Measurements from ENCODE around the gene PDYN.
"Not testable (repeated sequence)": the region's sequence is repeated elsewhere in the genome, so short reads cannot be mapped to it uniquely, and the experiment has no call there.

The PDYN gene

DNA sequence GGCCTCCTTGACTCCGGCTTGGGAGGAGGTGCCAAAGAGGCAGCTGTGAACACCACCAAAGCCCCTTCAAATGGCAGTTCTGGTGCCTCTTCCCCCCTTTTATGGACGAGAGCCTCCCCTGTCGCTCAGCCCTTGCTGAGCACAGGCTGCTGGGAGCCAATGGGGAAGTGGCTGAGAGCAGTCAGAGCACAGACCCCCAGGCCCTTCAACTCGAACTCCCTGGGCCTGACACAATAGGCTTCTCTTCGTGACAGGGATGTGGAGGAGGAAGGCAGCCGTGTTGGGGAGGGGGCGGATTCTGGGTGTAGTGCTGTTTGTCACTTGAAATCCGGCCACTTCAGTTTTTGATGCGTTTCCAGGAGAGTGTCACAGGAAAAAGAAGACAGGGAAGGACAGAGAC lies at the start of gene PDYN:
Gene PDYN, minus strand, starts transcription at position 73 of the 400 bp plus-strand sequence. CDS start 10,974 bp downstream, outside the sequence.
- DNase-seq (ENCODE audit: low read depth) = no peak

GRCh38 chr20:2042400-2042799 lies 48.5 kb upstream of the PDYN start:
- DNase-seq (ENCODE audit: low read depth) = peak; percentile 72

GRCh38 chr20:2038161-2038560 lies 44.3 kb upstream of the PDYN start:
- no peak for DNase-seq (ENCODE audit: low read depth)

DNA sequence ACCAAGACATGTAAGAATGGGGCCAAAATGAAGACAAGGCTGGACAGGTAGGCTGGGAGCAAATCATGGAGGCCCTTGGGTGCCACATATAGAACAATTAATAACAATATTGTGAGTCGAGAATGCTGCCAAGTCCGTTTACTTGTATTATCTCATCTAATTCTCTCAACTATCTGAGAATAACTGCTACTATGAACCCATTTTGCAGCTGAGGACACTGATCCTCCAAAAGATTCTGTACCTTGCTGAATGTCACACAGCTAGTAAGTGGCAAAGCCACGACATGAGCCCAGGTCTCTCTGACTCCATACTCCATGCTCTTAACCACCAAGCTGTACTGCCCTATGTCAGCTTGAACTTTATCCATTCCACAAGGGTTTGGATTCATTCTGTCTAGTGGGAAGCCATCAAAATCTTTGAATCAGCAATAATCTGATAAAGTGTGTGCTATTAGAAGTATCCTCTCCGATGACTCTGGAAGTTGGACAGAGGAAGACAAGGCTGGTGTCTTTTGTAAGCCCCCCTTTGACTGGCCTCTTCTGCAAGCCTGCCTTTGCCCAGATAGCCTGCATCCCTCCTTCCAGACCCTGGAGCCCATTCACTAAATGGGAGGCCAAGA lies 43.5 kb upstream of the PDYN start:
- DNase-seq (ENCODE audit: low read depth) = no peak

DNA sequence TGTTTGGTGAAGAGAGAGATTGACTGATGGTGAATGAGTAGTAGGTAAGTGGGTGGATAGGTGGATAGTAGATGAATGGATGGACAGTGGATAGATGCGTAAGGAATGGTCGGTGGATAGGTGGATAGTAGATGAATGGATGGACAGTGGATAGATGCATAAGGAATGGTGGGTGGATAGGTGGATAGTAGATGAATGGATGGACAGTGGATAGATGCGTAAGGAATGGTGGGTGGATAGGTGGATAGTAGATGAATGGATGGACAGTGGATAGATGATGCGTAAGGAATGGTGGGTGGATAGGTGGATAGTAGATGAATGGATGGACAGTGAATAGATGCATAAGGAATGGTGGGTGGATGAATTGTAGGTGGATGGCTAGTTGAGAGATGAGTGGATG lies 42.5 kb upstream of the PDYN start:
- not testable (repeated sequence) for DNase-seq (ENCODE audit: low read depth)

DNA sequence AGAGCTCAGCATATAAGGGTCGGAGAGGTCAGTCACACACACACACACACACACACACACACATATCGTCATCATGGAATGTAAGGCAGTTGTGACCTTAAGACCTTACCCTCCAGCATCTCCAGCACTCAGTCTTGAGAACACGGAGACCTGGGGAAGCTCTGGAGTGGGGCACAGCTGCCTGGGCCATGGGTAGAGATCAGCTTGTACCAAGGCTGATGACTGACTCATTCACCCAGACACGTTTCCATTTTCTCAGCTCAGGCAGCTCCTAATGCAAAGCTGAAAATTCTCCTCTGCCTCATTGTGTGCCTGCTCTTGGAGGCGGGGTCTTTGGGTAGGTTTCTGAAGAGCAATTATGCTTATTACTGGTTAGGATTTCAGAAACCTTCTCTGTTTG lies 38.3 kb upstream of the PDYN start:
- peak; percentile 4 for DNase-seq (ENCODE audit: low read depth)

DNA sequence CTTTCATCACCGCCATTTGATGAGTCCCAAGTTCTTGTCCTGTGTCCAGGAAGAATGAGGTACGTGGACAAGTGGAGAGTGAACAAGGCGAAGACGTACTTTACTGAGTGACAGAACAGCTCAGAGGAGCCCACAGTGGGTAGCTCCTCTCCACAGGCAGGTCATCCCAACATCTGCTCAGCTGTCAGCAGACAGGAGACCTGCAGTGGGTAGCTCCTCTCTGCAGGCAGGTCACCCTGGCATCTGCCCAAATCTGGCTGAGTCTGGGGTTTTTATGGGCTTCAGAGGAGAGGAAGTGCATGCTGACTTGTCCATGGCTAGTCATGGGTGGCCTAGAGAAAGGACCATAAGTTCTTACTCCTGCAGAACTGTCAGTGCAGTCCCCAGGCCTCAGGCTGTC lies 32.7 kb upstream of the PDYN start:
- DNase-seq (ENCODE audit: low read depth) = no peak

DNA sequence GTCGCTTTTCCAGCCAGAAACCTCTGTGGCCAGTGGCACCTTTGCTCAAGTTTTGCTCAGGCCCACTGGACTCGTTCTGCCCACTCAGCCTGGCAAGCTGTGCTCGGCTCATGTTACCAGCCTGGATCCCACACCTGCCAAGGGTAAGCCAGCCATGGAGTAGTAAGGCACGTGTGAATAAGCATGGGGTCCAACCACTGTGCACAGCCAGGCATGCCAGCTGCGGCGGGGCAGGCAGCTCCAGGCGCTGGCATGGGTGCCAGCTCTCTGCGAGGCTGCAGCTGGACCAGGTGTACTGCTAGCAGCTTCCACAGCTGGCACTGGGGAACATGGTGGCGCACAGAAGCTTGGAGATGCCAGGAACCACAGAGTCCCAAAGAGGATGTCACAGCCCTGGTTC lies 32.1 kb upstream of the PDYN start:
- no peak for DNase-seq (ENCODE audit: low read depth)

DNA sequence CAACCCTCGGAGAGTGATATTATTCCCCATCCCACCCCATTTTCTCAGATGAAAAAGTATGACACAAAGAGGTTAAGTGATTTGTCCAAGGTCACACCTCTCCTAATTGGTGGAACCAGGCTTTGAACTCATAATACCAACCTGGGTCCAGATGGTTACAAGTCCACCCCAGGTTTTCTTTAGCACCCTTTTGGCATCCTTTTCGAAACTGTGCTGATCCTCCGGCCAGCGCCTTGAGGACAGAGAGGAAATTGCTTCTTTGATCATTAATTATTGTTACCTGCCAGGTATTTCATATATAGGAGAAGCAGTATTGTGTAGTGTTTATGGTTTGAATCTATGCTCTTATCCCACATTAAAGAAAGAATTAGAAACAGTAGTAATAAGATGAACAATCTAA lies 29.3 kb upstream of the PDYN start:
- no peak for DNase-seq (ENCODE audit: low read depth)

DNA sequence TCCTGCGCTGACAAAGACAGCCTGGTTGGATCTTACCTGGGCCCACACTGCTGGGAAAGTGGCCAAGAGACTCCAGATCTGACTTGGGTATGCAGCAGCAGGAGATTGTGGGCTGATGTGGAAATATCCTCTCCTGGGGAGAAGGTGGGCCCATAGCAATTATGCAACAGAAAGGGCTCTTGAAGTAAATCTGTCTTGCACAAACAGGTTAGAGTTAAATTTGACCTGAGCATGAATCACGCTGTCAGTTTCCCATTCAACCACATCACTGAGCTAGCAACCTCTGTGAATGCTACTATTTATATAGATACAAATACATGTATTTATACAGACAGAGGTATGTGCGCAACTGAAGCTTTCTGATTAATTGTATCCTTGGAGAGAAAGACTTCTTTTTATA lies 28.3 kb upstream of the PDYN start:
- no peak for DNase-seq (ENCODE audit: low read depth)

DNA sequence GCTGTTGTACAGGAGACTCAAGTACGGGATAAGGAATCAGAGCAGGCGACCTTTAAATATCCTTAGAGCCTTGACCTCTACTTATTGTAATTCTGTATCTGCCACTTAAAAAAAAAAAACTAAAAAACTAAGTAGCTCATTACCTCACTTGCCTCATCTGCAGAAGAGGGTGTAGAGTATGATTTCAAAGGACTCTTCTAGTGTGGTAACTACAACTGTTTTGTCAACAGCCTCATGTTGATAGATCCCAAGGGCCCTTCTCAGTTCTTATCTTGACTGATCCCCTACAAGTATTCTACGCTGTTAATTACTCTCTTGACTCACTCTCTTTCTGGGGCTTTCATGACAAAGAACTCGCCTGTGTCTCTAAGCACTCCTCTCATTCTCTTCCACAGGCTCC lies 16.7 kb upstream of the PDYN start:
- no peak for DNase-seq (ENCODE audit: low read depth)

GRCh38 chr20:2006452-2007361 lies 12.8 kb upstream of the PDYN start:
- DNase-seq (ENCODE audit: low read depth) = peak; percentile 53

GRCh38 chr20:2005831-2006426 lies 12.1 kb upstream of the PDYN start:
- DNase-seq (ENCODE audit: low read depth) = peak; percentile 65

GRCh38 chr20:2005359-2005758 lies 11.5 kb upstream of the PDYN start:
- DNase-seq (ENCODE audit: low read depth) = peak; percentile 48

- no peak for DNase-seq (ENCODE audit: low read depth)
Observed at GRCh38 chr20:2004171-2004570, 10.3 kb upstream of the PDYN start.

GRCh38 chr20:2002365-2002764 lies 8.5 kb upstream of the PDYN start:
- no peak for DNase-seq (ENCODE audit: low read depth)

DNA sequence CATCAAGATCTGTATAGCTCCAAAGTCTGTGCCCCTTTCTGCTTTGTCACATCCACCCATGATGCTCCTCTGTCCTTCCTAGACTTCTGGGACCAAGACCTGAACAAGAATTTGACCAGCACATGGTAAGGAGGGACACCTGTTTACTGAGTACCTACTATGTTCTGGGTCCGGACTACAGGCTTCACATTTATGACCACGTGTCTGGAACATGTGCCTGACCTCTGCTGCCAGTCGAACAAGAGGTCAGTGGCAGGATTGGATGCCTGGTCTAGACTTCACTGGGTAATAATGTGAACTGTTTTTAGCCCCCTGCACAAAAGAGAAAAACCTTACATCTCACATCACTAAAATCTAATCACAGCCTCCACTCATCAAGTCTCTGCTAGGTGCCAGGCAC lies 7.3 kb upstream of the PDYN start:
- DNase-seq (ENCODE audit: low read depth) = no peak

DNA sequence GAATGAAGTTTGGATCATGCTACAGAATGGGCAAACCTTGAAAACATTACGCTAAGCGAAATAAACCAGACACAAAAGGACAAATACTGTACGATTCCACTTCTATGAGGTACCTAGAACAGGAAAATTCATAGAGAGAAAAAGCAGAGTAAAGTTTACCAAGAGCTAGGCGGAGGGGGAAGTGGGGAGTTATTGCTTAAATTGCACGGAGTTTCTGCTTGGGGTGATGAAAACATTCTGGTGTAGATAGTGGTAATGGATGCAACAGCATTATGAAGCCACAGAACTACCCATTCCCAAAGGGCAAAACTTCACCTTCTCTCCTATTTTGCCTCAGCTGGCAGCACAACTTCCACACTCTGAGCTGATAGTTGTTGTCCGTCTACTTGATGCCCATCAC lies 6.4 kb upstream of the PDYN start:
- DNase-seq (ENCODE audit: low read depth) = no peak

DNA sequence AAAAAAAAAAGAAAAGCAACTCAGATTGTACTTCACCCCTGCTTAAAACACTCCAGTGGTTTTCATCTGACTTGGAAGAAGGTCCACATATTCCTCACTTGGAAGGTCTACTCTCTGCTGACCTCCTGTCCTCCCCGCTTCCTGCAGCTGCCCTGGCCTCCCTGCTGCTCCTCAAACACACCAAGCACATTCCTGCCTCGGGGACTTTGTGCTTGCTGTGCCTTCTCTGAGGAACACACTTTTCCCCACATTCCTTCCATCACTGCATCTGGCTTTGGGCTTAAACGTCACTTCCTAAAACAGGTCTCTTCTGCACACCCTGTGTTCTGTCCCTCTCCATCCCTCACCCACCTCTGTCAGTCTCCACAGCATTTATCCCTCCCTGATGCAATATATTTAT lies 4.9 kb upstream of the PDYN start:
- no peak for DNase-seq (ENCODE audit: low read depth)

DNA sequence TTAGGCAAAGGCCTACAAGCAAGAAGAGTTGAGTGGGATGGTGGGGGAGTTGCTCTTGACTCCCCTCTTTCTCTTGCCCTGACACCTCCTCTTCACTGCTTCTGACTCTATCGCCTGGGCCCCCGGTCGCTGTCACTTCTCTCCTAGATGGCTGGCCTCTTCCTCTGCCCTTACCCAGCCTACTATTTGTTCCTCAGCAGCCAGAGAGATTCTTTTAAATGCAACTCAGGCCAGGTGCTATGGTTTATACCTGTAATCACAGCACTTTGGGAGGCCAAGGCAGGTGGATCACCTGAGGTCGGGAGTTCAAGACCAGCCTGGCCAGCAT lies 4.3 kb upstream of the PDYN start:
- no peak for DNase-seq (ENCODE audit: low read depth)

DNA sequence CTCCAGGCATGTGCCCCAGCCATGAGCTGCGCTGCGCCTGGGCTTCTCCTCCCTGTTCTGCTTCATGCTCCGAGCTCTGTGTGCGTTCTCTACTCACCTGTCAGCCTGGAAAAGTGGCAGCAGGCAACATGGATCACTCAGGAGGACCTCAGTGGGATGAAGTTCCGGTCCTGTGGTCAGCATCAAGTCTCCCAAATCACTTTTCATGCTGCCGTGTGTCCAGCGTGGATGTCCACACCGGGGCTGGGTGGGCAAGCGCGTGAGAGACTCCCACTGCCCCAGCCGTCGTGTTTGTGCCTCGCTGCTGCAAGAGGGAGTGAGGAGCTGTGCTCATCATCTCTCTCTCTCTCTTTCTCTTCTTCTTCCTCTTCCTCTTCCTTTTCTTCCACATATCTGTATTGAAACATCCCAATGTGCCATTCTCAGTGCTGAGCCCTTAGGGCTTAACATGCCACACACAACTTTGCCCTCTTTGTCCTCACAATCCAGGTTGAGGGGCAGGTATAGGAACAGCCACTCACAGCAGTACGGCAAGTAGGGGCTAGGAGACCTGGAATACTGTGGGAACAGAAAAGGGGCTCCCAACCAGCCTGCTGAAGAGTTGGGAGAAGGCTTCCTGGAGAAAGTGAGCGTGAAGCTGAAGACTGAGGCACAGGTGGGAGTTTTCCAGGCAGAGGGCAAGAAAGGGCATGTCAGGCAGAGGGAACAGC lies 3.8 kb upstream of the PDYN start:
- DNase-seq (ENCODE audit: low read depth) = no peak

GRCh38 chr20:1995531-1996310 lies 1.9 kb upstream of the PDYN start:
- no peak for DNase-seq (ENCODE audit: low read depth)
